H9 (cell line): ENCODE measurements around the gene CD300LD. TPM values are rescaled to one million over a fixed set of nuclear protein-coding genes. Genes with fewer than 3 reads are reported as not detected.

ENCODE experiments used
- DNase-seq: peaks from one replicate; pipeline ENCODE4 v3.0.0-alpha.2; 2017
- H2AFZ ChIP-seq: one replicate; pipeline ENCODE4 v1.6.1; 2013; ENCODE audit warnings: mild to moderate bottlenecking, low read length, control low read depth, moderate library complexity
- H2AK5ac ChIP-seq: 2 replicates; pipeline ENCODE4 v1.6.1; 2013; ENCODE audit warnings: low read length, control low read depth, mixed read lengths; ENCODE audit not compliant: insufficient read length
- H2BK120ac ChIP-seq: one replicate; pipeline ENCODE4 v1.6.1; 2013; ENCODE audit warnings: low read depth, mild to moderate bottlenecking, low read length, control low read depth, inconsistent platforms; ENCODE audit not compliant: poor library complexity, severe bottlenecking
- H2BK12ac ChIP-seq: 2 replicates; pipeline ENCODE4 v1.6.1; 2013; ENCODE audit warnings: low read length, control low read depth, mixed read lengths, low read depth; ENCODE audit not compliant: insufficient read length
- H2BK15ac ChIP-seq: 2 replicates; pipeline ENCODE4 v1.6.1; 2013; ENCODE audit warnings: low read depth, low read length, control low read depth
- H2BK20ac ChIP-seq: one replicate; pipeline ENCODE4 v1.6.1; 2013; ENCODE audit warnings: low read depth, mild to moderate bottlenecking, low read length, control low read depth, inconsistent platforms; ENCODE audit not compliant: poor library complexity, severe bottlenecking
- H2BK5ac ChIP-seq: 2 replicates; pipeline ENCODE4 v1.6.1; 2013; ENCODE audit warnings: low read length, control low read depth, mixed read lengths; ENCODE audit not compliant: insufficient read length
- H3K14ac ChIP-seq: 2 replicates; pipeline ENCODE4 v1.6.1; 2013; ENCODE audit warnings: low read length, control low read depth; ENCODE audit not compliant: insufficient read depth
- H3K18ac ChIP-seq: 2 replicates; pipeline ENCODE4 v1.6.1; 2013; ENCODE audit warnings: low read depth, mild to moderate bottlenecking, mixed read lengths, low read length, control low read depth; ENCODE audit not compliant: insufficient read length
- H3K23ac ChIP-seq: 2 replicates; pipeline ENCODE4 v1.6.1; 2013; ENCODE audit warnings: low read length, control low read depth, mixed read lengths, low read depth; ENCODE audit not compliant: insufficient read length
- H3K23me2 ChIP-seq: 2 replicates; pipeline ENCODE4 v1.6.1; 2013; ENCODE audit warnings: low read depth, mild to moderate bottlenecking, mixed read lengths, low read length, control low read depth; ENCODE audit not compliant: insufficient read length, poor library complexity, severe bottlenecking
- H3K27ac ChIP-seq: 2 replicates; pipeline ENCODE4 v1.5.1; 2013; ENCODE audit warnings: low read length, control low read depth, mixed read lengths, low read depth; ENCODE audit not compliant: insufficient read length
- H3K27me3 ChIP-seq: 2 replicates; pipeline ENCODE4 v1.6.1; 2013; ENCODE audit warnings: low read length, control low read depth, inconsistent platforms; ENCODE audit not compliant: insufficient read depth
- H3K4ac ChIP-seq: 2 replicates; pipeline ENCODE4 v1.6.1; 2013; ENCODE audit warnings: low read depth, mild to moderate bottlenecking, control low read depth, inconsistent platforms, low read length, moderate library complexity
- H3K4me1 ChIP-seq: 2 replicates; pipeline ENCODE4 v1.6.1; 2013; ENCODE audit warnings: low read length, control low read depth, inconsistent platforms; ENCODE audit not compliant: insufficient read depth
- H3K4me2 ChIP-seq: 2 replicates; pipeline ENCODE4 v1.6.1; 2013; ENCODE audit warnings: low read length, control low read depth, mixed read lengths; ENCODE audit not compliant: insufficient read length, insufficient read depth
- H3K56ac ChIP-seq: 2 replicates; pipeline ENCODE4 v1.6.1; 2013; ENCODE audit warnings: low read depth, mild to moderate bottlenecking, mixed read lengths, low read length, control low read depth; ENCODE audit not compliant: insufficient read length
- H3K79me1 ChIP-seq: 2 replicates; pipeline ENCODE4 v1.6.1; 2013; ENCODE audit warnings: low read depth, mild to moderate bottlenecking, moderate library complexity, low read length, control low read depth, inconsistent platforms; ENCODE audit not compliant: insufficient read depth, poor library complexity, severe bottlenecking
- H3K79me2 ChIP-seq: 2 replicates; pipeline ENCODE4 v1.6.1; 2013; ENCODE audit warnings: low read length, control low read depth, inconsistent platforms; ENCODE audit not compliant: insufficient read depth
- H3K9ac ChIP-seq: 2 replicates; pipeline ENCODE4 v1.6.1; 2013; ENCODE audit warnings: low read length, control low read depth, mixed read lengths; ENCODE audit not compliant: insufficient read length; ENCODE audit errors: extremely low read depth
- H3K9me3 ChIP-seq: one replicate; pipeline ENCODE4 v1.6.1; 2013; ENCODE audit warnings: low read depth, low read length, inconsistent platforms; ENCODE audit not compliant: control insufficient read depth
- H3T11ph ChIP-seq: one replicate; pipeline ENCODE4 v1.6.1; 2013; ENCODE audit warnings: mild to moderate bottlenecking, low read length, control low read depth, inconsistent platforms
- H4K20me1 ChIP-seq: one replicate; pipeline ENCODE4 v1.6.1; 2013; ENCODE audit not compliant: control insufficient read depth, insufficient read length, insufficient read depth
- H4K5ac ChIP-seq: 2 replicates; pipeline ENCODE4 v1.6.1; 2013; ENCODE audit warnings: low read depth, mild to moderate bottlenecking, mixed read lengths, low read length, control low read depth; ENCODE audit not compliant: insufficient read length
- H4K8ac ChIP-seq: replicated peaks from 2 replicates; pipeline ENCODE4 v1.6.1; 2013; ENCODE audit warnings: low read length, control low read depth, mixed read lengths, low read depth; ENCODE audit not compliant: insufficient read length
- H4K91ac ChIP-seq: 2 replicates; pipeline ENCODE4 v1.6.1; 2013; ENCODE audit warnings: low read depth, mild to moderate bottlenecking, moderate library complexity, mixed read lengths, low read length, control low read depth; ENCODE audit not compliant: insufficient read length
- H3K27ac Mint-ChIP-seq, 3 experiments: 2 replicates in 2 of 3; 3 replicates in 1 of 3; pipeline ENCODE4 v1.8.0; 2020 to 2021; ENCODE audit warnings: mixed read lengths in 3 of 3, mild to moderate bottlenecking in 1 of 3, moderate library complexity in 1 of 3
- H3K27me3 Mint-ChIP-seq: 2 replicates; pipeline ENCODE4 v1.8.0; 2021; ENCODE audit warnings: low read depth, mild to moderate bottlenecking, moderate library complexity, mixed read lengths
- H3K36me3 Mint-ChIP-seq, 3 experiments: 2 replicates in 2 of 3; 3 replicates in 1 of 3; pipeline ENCODE4 v1.8.0; 2020 to 2021; ENCODE audit warnings: low read depth in 3 of 3, mixed read lengths in 3 of 3; ENCODE audit not compliant: insufficient read depth in 1 of 3
- H3K4me1 Mint-ChIP-seq, 2 experiments: 2 replicates each; pipeline ENCODE4 v1.8.0; 2020; ENCODE audit warnings: mixed read lengths in 2 of 2
- H3K4me3 Mint-ChIP-seq, 2 experiments: 2 replicates in 1 of 2; 3 replicates in 1 of 2; pipeline ENCODE4 v1.8.0; 2020 to 2021; ENCODE audit warnings: mild to moderate bottlenecking in 2 of 2, mixed read lengths in 2 of 2, moderate library complexity in 1 of 2
- H3K9me3 Mint-ChIP-seq, 2 experiments: 2 replicates in 1 of 2; 3 replicates in 1 of 2; pipeline ENCODE4 v1.8.0; 2020; ENCODE audit warnings: mild to moderate bottlenecking in 2 of 2, mixed read lengths in 2 of 2, moderate library complexity in 1 of 2
- WGBS: extraction: QIAGEN DNeasy Blood & Tissue Kit; methylation state at CpG from one replicate; pipeline ENCODE4 v1.1.7; 2013; ENCODE audit warnings: missing lambda C conversion rate, low lambda C conversion rate, mixed read lengths; ENCODE audit not compliant: insufficient read length; ENCODE audit errors: extremely low coverage; 5-methylcytosine and 5-hydroxymethylcytosine counted together
- total RNA-seq: library from RNA; stranded (reverse); gene quantifications from 2 replicates; pipeline ENCODE4 v1.2.1, GENCODE V29; 2021
- TF ChIP-seq, protein P1 (sequence below): fragments of 200-600 bp; sonication (generic); conservative IDR thresholded peaks from 3 replicates; pipeline ENCODE4 v1.8.0; 2021; ENCODE audit warnings: antibody characterized with exemption, mild to moderate bottlenecking

The CD300LD gene
- total RNA-seq, 1 experiment from 2014 or later, result not detected

DNA sequence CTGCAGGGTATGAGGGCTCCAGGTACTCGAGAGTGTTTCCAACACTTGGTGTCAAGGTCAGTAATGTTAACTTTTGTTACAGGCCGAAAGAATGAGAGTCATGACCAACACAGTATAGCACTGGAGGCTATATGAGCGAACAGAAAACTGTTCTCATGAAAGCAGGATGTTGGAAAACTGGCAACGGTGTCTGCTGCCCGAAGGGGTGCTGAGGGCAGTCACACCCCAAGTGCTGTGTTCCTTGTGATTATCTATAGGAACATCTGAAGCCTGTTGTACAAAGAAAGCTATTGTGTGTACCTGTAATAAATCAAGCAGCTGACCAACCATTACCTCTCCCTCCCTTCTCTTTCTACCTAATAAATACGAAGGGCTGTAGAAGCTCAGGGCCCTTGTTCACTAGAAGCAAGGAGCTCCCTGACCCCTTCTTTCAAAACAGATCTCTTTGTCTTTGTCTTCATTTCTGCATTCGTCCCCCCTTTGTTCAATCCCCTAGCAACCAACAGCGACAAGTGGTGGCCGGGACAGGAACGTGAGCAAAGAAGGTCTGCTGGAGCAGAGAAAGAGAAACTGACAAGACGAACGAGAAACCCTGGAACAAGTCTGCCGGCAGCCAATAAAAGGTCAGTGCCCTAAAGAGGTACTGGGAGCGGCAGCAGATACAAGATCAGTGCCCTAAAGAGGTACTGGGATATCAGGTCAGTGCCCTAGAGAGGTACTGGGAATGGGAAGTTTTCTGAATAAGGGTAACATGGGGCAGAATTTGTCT lies 7.6 kb downstream of the CD300LD start:
- Histone ChIP-seq H3T11ph (no peak overlapping the region), H3K18ac (no peak overlapping the region), H3K56ac (no peak overlapping the region), H4K91ac (no peak overlapping the region), H4K20me1 (no peaks in the 10 kb centered on the region), H4K8ac (no peak overlapping the region), H3K27me3 (no peaks in the 10 kb centered on the region), H3K27ac (no peak overlapping the region), H3K4me1 (no peaks in the 10 kb centered on the region), H3K9me3 (no peaks in the 10 kb centered on the region), H3K79me2 (no peaks in the 10 kb centered on the region), H2BK20ac (no peak overlapping the region), H2AFZ (no peak overlapping the region), H2BK120ac (no peak overlapping the region), H2BK5ac (no peak overlapping the region), H4K5ac (no peak overlapping the region), H3K23me2 (no peaks in the 10 kb centered on the region), H2BK15ac (no peak overlapping the region), H3K4ac (no peak overlapping the region), H2BK12ac (no peak overlapping the region), H3K79me1 (no peaks in the 10 kb centered on the region), H3K14ac (no peak overlapping the region), H3K4me2 (no peak overlapping the region), H3K23ac (no peak overlapping the region), H3K9ac (no peak overlapping the region), H2AK5ac (no peak overlapping the region)
- H3K4me1 Mint-ChIP-seq, result no peaks in the 10 kb centered on the region; a peak in 1 of 4 replicates
- H3K36me3 Mint-ChIP-seq, result no peaks in the 10 kb centered on the region
- no peak overlapping the region for H3K4me3 Mint-ChIP-seq
- H3K27me3 Mint-ChIP-seq, result peaks cover 27% of the 10 kb centered on the region
- WGBS, result no CpG with 5 or more reads among the region's 14 CpGs
- DNase-seq, result no peak
- no peaks in the 10 kb centered on the region; a peak in 1 of 5 replicates for H3K9me3 Mint-ChIP-seq
- no peak overlapping the region for H3K27ac Mint-ChIP-seq
- TF ChIP-seq, protein P1, sequence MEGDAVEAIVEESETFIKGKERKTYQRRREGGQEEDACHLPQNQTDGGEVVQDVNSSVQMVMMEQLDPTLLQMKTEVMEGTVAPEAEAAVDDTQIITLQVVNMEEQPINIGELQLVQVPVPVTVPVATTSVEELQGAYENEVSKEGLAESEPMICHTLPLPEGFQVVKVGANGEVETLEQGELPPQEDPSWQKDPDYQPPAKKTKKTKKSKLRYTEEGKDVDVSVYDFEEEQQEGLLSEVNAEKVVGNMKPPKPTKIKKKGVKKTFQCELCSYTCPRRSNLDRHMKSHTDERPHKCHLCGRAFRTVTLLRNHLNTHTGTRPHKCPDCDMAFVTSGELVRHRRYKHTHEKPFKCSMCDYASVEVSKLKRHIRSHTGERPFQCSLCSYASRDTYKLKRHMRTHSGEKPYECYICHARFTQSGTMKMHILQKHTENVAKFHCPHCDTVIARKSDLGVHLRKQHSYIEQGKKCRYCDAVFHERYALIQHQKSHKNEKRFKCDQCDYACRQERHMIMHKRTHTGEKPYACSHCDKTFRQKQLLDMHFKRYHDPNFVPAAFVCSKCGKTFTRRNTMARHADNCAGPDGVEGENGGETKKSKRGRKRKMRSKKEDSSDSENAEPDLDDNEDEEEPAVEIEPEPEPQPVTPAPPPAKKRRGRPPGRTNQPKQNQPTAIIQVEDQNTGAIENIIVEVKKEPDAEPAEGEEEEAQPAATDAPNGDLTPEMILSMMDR, result no peak
